GM21390 (cell line): Measurements from ENCODE around the gene FARP1.
A peak's percentile ranks its signal among the peaks of the same experiment; 100 is the strongest.

Experiments used
- ATAC-seq: cut with Tn5 transposase; IDR thresholded peaks from one replicate; pipeline ENCODE4 v1.9.1; 2021; ENCODE audit not compliant: unreplicated experiment

FARP1 gene

DNA sequence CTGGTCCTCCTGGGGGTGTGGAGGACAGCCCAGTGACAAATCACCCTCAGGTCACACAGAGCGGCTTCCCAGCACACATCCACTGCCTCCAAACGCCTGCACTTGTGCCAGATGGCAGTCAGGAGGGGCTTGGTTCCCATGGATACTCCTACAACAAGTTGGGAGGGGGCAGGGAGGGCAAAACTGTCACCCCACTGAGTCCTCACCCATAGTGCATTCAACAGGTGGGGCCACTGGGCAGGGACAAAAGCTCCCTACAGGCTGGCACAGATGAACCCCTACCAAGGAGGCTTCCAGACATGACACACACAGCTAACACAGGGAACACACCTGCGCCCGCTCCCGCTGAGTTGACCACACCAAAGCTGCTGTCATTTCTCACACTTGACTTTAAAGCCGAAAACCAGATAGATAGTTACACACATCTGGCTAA is 313.5 kb downstream of the FARP1 start:
- ATAC-seq = no peak

DNA sequence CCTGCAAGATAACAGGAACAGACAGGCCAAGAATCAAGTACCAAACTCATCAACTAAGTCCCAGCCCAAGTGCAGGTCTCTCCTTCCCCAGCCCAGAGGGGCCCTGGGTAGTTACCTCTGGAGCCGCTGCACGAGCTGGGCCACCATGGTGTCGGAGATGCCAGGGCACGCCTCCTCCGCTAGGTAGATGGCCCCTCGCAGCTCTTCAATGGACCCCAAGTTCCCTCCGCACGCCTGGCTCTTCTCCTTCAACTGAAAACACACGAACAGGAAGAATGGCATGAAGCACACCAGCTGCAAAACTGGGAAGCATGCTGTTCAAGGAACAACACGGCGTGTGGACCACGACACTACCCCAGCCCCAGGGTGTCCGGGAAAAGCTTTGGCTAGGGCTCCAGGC is 314.2 kb downstream of the FARP1 start:
- no peak for ATAC-seq

DNA sequence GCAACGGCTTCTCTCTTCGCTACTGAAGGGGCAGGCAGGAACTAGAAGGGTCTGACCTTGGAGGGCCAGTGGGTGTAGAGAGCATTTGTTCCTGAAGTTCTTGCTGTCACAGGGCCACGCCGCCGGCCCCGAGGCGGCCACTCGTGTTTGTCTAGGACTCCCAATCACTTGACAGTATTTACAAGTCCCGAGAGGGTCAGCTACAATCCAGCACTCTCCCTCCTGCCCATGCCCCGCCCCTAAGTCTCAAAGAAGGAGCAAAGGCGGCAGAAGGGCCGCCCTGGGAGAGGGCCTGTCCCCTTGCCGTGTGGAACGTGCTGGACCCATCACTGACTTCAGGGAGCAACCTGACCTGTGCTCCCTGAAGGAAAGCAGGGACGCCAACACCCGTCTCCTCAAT is 315.5 kb downstream of the FARP1 start:
- ATAC-seq = no peak

DNA sequence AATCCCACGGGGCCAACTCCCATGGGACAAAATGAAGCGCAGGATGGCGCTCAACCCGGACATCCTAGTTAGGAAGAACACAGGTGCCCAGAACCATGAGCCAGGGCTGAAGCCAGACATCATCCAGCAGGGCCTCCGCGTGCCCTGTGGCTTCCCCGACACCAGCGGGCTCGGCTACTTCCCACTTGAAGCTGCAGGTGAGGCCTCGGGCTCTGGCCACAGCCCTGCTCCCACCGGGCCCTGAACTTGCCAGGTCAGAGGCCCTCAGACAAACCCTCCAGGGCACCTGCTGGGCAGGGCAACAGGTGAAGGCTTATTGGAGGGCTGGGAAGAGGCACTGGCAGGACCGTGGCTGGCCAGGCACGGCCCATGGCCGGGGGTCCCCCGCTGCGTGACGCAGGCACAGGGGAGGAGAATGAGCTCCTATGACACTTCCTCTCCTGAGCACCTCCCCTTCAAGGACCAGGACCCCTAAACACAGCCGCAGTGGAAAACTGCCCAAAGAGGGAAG is 316.3 kb downstream of the FARP1 start:
- ATAC-seq = no peak

DNA sequence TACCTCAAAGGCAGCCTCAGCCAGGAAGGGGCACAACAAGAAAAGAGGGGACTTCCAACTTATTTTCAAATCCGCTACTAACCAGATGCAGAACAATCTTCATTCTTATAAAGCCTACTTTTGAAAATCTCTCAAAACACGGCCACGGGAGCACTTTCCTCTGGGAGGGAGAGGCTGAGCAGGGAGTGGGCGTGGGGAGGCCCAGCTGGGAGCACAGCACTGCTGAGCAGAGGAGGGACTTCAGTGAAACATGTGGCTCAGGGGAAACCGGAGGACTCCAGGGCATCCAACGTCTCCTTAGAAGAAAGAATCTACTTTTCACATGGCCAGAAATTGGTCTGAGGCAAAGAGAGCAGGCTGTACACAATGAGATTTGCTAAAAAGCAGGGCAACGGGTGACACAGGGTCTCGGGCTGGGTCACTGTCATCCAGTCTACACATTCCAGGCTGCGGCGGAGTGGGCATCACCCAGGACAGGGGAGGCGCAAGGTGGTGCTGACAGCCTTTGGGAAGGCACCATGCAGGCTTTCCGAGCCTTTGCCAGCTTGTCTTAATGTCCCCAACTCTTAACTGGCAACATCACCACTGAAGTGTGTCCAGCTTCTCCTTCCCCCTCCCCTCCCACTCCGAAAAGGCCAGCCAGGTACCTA is 317.0 kb downstream of the FARP1 start:
- no peak for ATAC-seq

DNA sequence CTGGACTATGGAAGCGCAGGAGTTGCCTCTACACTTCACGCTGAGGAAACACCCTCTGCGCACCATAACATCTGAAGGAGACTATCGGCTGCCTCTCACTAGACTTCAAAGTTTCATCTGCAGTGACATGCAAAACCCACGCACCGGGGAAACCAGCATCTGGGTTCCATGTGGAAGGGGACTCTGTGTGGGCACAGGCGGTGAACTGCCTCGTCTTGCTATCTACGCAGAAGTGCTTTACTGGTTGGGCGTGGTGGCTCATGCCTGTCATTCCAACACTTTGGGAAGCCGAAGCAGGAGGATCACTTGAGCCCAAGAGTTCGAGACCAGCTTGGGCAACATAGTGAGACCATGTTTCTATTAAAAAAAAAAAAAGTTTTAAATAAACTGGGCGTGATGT is 317.6 kb downstream of the FARP1 start:
- ATAC-seq = no peak

DNA sequence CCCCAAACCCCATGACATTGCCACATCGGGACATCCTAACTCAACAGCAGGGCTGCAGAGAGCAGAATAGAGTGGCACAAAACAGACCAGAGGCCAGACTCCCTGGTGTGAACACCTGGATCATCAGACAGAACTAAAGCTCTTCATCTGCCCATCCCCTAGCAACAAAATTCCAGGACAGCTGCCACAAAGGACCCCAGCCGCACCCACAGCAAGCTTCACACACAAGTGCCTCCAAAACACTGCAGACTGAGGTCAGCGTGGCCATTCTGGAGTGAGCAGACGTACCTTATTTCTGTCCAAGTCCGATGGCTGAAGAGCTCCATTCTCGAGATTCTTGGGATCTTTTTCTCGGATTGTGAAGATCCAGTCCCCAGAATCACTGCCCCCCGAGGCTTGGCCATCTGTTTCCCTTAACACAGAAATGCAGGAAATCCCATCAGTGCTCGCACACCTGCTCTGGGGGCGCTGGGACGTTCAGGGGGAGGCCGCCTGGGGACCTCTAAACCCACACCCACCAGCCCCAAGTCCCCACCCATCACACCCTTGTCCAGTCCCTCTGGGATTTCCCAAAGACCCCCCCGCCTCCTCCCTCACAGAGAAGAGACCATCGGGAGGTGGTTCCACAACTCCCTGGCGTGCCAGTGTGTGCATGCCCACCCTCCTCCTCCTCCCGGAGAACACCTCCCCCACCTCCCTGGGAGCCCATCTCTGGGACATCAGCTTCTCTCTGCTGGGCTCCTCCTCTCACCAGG is 318.8 kb downstream of the FARP1 start:
- ATAC-seq = no peak

DNA sequence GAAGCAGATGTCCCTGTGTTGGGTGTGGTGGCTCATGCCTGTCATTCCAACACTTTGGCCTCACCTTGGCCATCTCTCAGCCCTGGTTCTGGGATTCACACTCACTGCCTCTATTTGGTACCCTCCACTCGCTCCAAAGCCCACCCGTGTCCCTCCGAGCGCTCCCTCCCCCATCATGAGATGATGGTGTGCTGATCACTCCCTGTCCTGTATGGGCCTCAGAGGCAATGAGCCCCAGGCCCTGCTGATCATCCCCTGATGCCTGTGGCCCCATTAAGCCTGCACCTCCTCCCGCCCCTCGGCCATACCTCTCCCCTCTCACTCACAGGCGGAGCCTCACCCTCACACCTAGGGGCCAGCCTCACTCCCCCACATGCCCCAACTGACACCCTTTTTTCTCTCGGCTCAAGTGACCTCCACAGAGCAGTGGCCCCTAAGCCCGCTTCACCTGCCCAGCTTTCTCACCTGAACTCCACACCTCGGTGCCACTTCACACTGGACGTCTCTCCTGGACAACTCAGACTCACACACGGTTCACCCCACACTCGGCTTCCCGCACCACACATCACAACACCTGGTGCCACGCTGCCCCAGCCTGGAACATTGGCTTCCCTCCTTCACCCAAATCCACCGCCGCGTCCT is 319.5 kb downstream of the FARP1 start:
- no peak for ATAC-seq

DNA sequence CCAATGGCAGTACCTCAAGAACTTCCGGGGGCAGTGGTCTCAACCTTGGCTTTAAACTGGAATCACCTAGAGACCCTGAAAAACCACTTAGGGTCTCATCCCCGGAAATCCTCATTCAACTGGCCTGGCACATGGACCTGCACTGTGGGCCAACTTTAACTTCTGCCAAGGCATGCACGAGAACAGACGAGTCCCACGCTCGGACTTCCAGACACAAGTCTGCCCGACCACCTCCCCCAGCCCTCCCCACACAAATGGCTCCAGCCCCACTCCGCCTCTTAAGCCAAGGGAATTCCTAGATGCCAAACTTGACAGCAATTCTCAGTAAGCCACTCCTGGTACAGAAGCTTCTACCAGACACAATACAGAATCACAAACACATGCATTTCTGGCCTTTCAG is 320.1 kb downstream of the FARP1 start:
- no peak for ATAC-seq

DNA sequence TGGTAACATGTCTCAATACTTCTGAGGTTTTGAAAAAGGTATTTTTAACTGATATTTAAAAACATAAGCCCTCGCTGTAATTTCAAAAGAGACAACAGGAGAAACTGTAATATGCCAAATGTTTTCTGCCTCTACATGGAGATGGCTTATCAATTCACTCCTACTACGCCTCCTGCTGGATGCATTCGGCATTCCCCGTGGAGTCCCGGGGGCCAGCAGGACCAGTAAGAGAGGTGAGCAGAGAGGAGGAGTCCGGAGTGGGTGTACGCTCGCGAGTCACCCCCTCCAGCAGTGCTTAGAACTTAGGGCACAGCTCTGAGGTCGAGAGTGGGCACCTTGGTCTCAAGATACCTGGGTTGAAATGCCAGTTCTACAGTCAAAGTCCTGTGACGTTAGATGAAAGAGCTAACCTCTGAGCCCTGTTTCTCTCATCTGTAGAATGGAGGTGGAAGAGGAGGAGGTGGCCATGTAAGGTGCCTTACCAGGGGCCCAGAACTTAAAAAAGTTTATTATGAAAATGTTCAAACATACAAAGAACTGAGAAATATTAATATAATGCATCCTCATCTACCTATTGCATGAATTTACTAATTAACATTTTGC is 323.8 kb downstream of the FARP1 start:
- ATAC-seq = no peak

DNA sequence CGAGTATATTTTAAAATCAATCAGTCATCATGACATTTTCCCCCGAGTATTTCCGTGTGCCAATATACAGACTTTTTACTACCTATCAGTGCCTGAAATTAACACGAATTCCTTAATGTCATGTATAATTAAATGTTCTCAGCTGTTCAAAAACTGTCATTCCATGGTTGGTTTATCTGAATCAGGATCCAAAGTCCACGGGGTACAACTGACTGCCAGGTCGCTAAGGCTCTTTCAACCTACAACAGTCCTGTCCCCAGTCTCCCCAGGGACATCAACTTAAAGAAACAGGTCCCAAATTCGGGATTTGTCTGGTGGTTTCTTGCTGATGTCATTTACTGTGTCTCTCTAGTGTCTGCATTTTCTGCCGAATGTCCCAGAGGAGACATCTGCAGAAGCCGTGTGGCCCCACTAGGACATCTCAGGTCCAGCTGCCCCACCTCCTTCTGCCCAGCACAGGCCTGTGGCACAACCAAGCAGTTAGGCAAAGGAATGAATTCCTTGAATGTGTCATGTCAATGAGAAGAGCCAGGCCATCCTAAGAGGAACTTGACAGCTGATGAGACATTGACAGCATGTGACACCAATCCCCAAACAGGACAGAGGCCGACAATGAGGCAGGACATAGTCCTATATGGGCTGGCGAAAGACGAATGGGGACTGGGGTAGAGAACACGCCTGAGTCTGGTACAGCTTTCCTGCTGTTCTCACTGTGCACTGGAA is 324.5 kb downstream of the FARP1 start:
- no peak for ATAC-seq

DNA sequence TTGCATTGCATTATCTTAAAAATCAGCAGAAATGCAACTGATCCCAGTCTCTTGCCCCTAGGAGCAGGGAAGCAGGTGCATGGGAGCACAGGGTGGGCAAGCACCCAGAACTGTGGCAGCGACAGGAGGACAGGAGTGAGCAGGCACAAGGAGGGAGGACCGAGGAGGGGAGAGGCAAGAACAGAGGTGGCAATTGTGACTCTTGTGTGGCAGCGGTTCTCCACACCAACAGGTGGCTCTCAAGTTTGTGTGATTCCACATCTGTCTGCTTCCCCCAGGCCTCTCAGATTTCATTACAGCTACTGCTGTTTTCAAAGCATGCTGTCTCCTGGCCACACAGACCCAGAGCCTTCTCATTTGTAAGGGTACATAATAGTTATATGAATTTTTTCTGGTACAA is 325.5 kb downstream of the FARP1 start:
- ATAC-seq = no peak

DNA sequence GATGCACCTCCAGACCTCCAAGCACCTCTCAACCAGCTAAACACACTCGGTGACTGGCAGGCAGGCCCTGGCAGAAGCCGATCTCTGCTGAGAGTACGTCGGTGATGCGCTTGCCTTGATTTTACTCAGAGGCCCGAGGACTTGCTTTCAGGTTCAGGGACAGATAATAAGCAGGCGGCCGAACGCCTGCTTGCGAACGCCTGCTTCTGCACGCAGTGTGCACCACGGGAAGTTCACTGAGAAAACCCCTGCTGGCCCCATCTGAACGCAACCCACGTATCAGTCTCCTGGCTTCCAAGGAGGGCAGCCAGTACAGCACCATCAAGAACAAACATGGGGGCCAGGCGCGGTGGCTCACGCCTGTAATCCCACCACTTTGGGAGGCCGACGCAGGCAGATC is 326.0 kb downstream of the FARP1 start:
- no peak for ATAC-seq

DNA sequence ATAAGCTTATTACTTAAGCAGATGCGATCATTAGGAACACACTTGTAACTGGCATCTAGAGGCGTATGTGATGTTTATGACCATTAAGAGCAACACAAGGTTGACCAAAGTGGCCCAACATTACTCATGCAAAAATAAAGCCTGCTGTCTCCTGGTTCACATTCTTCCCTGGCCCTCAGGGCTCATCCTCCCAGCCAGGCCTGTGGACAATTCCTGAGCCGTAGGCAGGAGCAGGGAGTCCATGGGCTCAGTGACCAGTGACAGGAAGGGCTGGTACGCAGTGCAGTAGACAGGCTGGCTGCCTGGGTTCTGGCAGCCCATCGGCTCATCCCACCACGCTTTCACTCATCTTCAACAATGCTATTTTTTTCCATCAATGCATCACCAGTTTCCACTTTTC is 328.0 kb downstream of the FARP1 start:
- no peak for ATAC-seq

DNA sequence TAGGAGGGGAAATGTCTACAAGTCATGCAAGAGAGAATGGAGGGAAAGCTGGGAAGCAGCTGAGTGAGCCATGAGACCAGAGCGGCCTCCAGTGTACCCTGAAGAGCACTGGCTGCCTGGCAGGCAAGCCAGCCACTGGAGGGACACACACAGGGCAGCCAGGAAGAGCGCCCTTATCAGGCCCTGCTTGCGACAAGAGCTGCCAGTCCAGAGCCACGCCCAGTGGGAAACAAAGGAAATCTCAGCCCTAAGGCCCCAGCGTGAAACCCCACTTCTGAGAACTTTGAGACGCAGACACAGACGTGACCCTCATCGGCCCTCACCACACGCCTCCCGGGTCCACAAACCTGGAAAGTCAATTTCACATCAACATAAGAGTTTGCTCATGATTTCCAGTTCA is 329.0 kb downstream of the FARP1 start:
- no peak for ATAC-seq

DNA sequence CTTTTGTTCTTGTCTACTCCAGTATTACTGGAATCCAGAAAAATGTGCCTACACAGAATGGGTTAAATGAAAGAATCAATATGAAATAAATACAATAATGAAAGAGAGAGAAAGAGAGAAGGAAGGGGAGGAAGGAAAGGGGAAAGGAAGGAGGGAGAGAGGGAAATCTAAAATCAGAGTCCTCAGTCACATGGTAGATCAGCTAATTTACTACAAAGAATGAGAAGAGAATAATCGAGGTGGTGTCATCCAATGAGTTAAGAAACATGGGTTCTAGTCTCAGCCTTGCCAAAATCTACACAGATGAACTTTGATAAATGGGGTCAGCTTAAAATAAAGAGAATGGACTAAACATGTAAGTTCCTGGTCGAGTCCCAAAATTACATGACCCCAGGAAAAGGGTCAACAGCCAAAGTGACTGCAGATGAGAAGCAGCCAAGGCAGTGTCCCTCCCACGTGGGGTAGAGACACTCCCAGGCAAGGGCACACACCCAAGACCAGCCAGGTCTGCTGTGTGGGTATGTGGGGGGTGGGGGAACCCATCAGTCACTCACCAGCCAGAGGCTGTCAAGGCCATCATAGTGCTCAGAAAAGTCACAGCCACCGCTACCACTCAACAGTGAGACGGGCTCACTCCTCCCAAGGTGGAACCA is 330.4 kb downstream of the FARP1 start:
- ATAC-seq = no peak

DNA sequence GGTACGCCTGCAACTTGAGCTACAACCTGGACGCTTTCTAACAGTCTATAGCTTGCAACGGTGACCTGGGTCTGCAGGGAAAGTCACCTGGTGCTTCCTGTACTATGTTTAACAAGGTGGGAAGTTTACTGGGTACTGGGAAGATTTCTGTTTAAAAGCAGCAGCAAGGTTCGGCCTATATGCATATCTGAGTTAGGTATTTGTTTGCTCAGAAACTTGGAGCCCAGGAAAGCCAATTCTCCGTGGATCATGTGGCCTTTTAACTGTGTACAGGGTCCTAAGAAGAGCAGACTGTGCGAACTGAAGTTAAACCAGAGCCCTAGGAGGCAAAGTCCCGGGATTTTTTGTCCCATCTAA is 330.9 kb downstream of the FARP1 start:
- ATAC-seq = no peak

DNA sequence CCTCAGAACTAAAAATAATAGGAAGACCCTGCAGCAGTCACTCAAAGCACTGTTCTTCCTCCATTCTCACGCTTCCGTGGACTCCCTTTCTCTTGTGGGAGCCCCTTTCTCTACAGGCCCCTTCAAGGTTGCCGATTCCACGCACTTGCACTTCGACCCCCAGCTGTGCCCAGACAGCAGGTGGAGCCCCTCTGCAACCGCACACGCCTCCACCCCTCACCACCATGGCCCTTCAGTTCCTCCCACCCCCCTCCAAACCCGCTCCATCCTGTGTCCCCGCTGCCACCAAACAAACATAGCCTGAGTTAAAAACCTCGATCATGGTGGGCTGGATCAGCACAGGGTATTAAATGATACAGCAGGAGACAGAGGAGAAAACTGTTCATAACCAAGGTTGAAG is 331.4 kb downstream of the FARP1 start:
- ATAC-seq = no peak

DNA sequence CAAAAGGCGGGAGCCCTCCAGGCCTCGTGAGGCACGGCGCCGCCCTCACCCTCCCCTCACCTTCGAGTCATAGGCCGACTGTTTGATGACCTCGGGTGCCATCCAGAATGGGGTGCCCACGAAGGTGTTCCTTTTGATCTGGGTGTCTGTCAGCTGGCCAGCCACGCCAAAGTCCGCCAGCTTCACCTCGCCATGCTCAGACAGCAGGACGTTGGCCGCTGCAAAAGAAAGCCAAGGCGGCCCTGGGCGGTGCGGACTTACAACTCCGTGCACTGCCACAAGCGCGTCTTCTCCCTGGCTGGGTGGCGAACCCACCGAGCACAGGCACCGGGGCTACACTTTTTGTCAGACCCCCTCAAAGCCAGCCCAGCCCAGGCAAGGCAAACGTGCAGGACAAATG is 331.9 kb downstream of the FARP1 start:
- ATAC-seq = no peak

DNA sequence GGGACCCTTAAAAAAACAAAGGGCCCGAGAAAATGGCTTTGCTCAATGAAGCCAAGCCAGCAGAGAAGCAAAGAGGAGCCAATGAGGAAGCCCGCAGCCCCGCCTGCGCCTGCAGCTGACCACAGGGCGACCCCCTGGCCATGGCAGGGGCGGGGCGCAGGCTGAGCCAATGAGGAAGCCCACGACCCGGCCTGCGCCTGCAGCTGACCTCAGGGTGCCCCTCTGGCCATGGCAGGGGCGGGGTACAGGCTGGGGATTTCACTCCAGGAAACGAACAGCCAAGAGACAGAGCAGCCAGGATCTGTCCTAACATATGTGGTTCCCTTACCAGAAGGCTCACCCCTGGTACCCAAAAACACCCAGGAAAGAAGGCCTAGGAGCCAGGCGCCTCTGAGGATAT is 332.6 kb downstream of the FARP1 start:
- no peak for ATAC-seq

DNA sequence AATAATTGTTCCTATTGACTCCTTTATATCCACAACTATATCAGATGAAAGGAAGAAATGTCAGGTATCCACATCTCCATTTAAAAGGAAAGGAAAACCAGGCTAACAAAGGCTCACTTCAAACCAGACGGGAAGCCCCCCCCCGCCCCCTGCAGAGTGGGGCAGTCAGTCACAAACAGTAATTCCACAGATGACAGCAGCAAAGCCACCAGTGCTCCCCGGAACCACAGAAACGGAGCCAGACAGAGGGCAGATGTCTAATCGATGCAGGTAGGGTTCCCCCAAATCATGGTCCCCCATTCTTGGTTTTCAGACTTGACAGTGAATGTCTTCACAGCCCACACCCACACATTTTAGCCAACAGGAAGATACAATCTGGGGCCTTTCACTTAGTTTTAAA is 333.2 kb downstream of the FARP1 start:
- ATAC-seq = peak; percentile 33
